Measurements from ENCODE around the gene ASCC2.
"Not testable (repeated sequence)": the region's sequence is repeated elsewhere in the genome, so short reads cannot be mapped to it uniquely, and the experiment has no call there.

Gene ASCC2

GRCh38 chr22:29855611-29856181, 17.6 kb upstream of the ASCC2 start:
- no peak for DNase-seq (ENCODE audit: low read depth)

- no peak for DNase-seq (ENCODE audit: low read depth)
Measured at GRCh38 chr22:29854432-29854831, 16.4 kb upstream of the ASCC2 start.

GRCh38 chr22:29848111-29848510, 10.0 kb upstream of the ASCC2 start:
- DNase-seq (ENCODE audit: low read depth), result no peak

- DNase-seq (ENCODE audit: low read depth), result no peak
Measured at GRCh38 chr22:29846290-29846689, 8.2 kb upstream of the ASCC2 start.

GRCh38 chr22:29842740-29843139, 4.7 kb upstream of the ASCC2 start:
- no peak for DNase-seq (ENCODE audit: low read depth)

GRCh38 chr22:29842172-29842571, 4.1 kb upstream of the ASCC2 start:
- no peak for DNase-seq (ENCODE audit: low read depth)

- no peak for DNase-seq (ENCODE audit: low read depth)
Measured at GRCh38 chr22:29840498-29840897, 2.4 kb upstream of the ASCC2 start.

- DNase-seq (ENCODE audit: low read depth), result no peak
Measured at GRCh38 chr22:29839039-29839438, 965 bp upstream of the ASCC2 start.

- DNase-seq (ENCODE audit: low read depth), result no peak
Measured at GRCh38 chr22:29838599-29838956, 504 bp upstream of the ASCC2 start.

- not testable (repeated sequence) for DNase-seq (ENCODE audit: low read depth)
Measured at GRCh38 chr22:29836791-29837370, 1.2 kb downstream of the ASCC2 start.

GRCh38 chr22:29834046-29834445, 4.0 kb downstream of the ASCC2 start:
- no peak for DNase-seq (ENCODE audit: low read depth)

GRCh38 chr22:29833392-29833965, 4.6 kb downstream of the ASCC2 start:
- no peak for DNase-seq (ENCODE audit: low read depth)

GRCh38 chr22:29831958-29832357, 6.1 kb downstream of the ASCC2 start:
- no peak for DNase-seq (ENCODE audit: low read depth)

GRCh38 chr22:29831186-29831921, 6.7 kb downstream of the ASCC2 start:
- DNase-seq (ENCODE audit: low read depth), result no peak

- no peak for DNase-seq (ENCODE audit: low read depth)
Measured at GRCh38 chr22:29830585-29830984, 7.5 kb downstream of the ASCC2 start.

- not testable (repeated sequence) for DNase-seq (ENCODE audit: low read depth)
Measured at GRCh38 chr22:29827726-29828125, 10.3 kb downstream of the ASCC2 start.

- DNase-seq (ENCODE audit: low read depth), result no peak
Measured at GRCh38 chr22:29827091-29827490, 11.0 kb downstream of the ASCC2 start.

- no peak for DNase-seq (ENCODE audit: low read depth)
Measured at GRCh38 chr22:29825578-29825977, 12.5 kb downstream of the ASCC2 start.

GRCh38 chr22:29824677-29825076, 13.4 kb downstream of the ASCC2 start:
- no peak for DNase-seq (ENCODE audit: low read depth)

GRCh38 chr22:29821291-29822016, 16.6 kb downstream of the ASCC2 start:
- DNase-seq (ENCODE audit: low read depth), result no peak

- no peak for DNase-seq (ENCODE audit: low read depth)
Measured at GRCh38 chr22:29820961-29821290, 17.1 kb downstream of the ASCC2 start.

GRCh38 chr22:29819501-29819900, 18.6 kb downstream of the ASCC2 start:
- DNase-seq (ENCODE audit: low read depth), result no peak

- DNase-seq (ENCODE audit: low read depth), result no peak
Measured at GRCh38 chr22:29817724-29818123, 20.4 kb downstream of the ASCC2 start.

Measured in stimulated activated CD8-positive, alpha-beta memory T cell treated with anti-CD3 and anti-CD28 coated beads, Interleukin-12 subunit alpha, Interleukin-12 subunit beta, amount 100 ng/mL, for 4 hours (primary cell).